Dermis microvascular lymphatic vessel endothelial cell (primary cell): ENCODE measurements around the gene MED8. TPM values are rescaled to one million over a fixed set of nuclear protein-coding genes. Genes with fewer than 3 reads are reported as not detected.

Experiments
- DNase-seq, 2 donors: peaks; one replicate each; pipeline versions ENCODE4 v3.0.0 to v3.0.0-alpha.2; 2010; ENCODE audit warnings: low read depth in 2 of 2
- total RNA-seq: library from RNA; depleted of rRNA; stranded (reverse); fragments of >200 nt; gene quantifications from 2 replicates; pipeline ENCODE4 v1.2.1, GENCODE V29; 2014

The MED8 gene
- 36.3 and 36.7 TPM in 2 replicates for total RNA-seq

- DNase-seq = peak; percentile 94 to 97
These were observed at the start of gene MED8, which contains the start of gene SZT2 for GRCh38 chr1:43389326-43390313. Gene MED8 (minus strand): TSS chr1:43389800. CDS start chr1:43389764, 36 bp downstream. Gene SZT2 (plus strand): TSS chr1:43389899. CDS start chr1:43389969, 70 bp downstream.

GRCh38 chr1:43438953-43439581, 49.5 kb upstream of the MED8 start:
- DNase-seq = no peak

DNA sequence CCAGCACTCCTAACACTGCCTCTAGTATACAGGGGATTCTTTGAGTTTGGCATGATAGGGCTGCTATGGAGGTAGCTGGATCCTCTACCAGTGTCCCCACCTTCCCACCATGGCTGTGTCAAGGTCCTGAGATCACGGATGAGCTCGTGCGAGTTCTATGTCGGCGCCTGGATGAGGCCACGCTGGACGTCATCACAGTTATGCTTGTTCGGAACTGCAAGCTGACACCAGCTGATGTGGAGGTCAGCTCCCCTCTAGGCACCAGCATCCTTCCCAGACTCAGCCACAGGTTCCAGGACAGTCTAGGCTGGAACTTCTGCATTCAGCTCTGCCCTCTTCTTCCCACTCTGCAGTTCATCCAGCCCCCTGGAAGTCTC, 49.0 kb upstream of the MED8 start:
- DNase-seq = no peak

- no peak for DNase-seq
These were observed 48.4 kb upstream of the MED8 start for GRCh38 chr1:43438006-43438405.

GRCh38 chr1:43437031-43437973, 47.7 kb upstream of the MED8 start:
- DNase-seq = no peak

DNA sequence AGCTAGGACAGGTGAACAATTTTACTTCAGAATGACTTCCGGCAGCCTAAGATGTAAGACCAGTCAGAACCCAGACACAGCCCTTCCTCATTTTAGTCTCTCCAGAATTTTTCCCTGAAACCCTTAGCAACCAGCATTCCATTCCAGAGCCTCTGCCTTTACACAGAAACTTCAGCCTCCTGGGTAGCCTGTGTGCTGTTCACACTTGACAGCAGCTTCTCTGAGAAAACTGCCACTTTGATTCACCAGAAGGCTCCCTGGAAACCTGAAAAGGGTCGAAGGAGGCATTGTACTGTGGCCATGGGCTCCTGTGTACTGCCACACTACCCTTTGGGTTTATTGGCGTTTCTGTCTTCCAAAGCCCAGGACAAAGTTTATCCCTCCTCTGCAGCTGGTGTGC, 46.8 kb upstream of the MED8 start:
- DNase-seq = no peak

- no peak for DNase-seq
These were observed 45.8 kb upstream of the MED8 start for GRCh38 chr1:43435146-43436145.

GRCh38 chr1:43434256-43434655, 44.7 kb upstream of the MED8 start:
- no peak for DNase-seq

DNA sequence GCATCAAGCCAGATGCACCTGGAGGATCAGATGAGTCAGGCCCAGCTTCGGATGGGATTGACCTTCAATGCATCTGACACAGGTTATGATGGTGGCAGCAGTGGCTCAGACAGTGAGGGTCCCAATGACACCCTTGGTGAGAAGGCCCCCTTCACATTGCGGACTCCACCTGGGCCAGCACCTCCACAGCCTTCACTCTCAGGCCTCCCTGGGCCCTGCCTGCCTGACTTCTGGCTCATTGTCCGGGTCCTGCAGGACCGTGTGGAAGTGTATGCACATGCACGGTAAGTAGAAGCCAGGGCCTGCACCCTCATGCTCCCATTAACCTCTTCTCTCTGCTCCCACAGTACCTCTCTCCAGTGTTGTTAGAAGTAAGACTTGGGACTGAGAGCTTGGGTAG, 43.3 kb upstream of the MED8 start:
- no peak for DNase-seq

GRCh38 chr1:43432171-43432860, 42.7 kb upstream of the MED8 start:
- DNase-seq = no peak

- no peak for DNase-seq
These were observed 42.1 kb upstream of the MED8 start for GRCh38 chr1:43431676-43432075.

DNA sequence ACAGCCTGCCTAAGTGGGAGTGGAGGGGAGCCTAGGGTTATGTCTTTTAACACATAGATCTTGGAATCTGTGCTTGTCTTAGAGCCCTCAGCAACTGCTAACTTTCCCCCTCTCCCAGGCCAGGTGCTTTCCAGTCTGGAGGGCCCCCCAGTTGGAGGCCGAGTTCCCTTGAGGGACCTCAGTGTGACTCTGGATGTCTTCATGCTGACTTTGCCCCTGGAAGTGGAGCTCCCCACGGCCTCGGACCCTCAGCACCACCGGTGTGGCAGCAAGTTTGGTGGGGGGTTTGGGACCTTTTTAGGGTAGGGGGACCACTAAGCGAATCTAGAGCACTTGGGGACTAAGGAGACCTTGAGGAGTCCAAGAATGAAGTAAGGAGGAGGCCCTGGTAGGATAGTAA, 41.2 kb upstream of the MED8 start:
- DNase-seq = no peak

GRCh38 chr1:43427941-43428340, 38.3 kb upstream of the MED8 start:
- DNase-seq = no peak

DNA sequence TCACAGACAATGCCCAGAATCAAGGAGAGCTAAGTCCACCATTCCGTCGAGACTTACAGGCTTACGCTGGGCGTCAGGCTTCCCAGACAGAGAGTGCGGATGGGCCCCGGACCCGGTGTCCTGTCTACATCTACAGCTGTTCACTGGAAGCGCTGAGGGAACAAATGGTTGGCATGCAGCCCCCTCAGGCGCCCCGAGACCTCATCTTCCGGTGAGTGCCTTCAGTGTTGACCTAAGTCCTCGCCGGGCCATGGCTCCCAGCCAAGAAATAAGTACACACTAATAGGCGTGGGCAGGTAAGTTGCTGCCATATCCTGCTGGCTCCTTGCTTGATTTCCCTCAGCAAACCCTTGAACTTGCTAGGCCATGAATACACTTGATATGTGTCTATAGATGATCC, 37.9 kb upstream of the MED8 start:
- DNase-seq = no peak

DNA sequence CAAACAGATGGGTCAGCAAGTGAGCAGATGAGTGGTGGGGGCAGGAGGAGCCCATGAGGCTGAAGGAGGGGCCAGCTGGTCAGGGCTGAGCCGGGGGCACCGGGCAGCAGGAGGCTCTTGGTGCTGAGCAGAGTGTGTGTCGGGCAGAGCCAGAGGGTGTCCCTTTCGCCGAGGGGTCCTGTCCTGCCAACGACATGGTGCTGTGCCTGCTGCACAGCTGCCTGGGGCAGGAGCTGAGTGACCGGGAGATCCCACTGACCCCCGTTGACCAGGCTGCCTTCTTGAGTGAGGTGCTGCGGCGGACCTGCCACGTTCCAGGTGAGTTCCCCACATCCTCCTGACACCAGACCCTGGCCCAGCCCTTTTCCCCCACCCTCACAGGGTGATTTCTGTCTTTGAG, 36.6 kb upstream of the MED8 start:
- DNase-seq = no peak

DNA sequence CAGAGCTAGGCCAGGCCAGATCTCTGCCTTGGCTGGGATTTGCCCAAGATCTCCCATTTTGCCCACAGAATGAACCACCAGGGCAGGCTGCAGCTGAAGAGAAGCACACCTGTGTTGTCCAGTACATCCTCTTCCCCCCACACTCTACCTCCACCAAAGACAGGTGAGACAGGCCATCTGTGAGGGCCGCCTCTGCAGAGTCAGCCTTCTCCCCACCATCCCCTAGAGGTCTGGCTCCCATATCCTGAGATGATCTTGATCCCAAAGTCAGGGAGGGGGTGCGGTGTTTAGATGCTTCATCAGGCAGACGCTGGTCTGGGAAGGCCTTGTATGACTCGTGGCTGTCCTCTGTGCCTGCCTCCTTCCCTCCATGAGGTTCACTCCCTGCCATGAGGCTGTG, 35.4 kb upstream of the MED8 start:
- no peak for DNase-seq

DNA sequence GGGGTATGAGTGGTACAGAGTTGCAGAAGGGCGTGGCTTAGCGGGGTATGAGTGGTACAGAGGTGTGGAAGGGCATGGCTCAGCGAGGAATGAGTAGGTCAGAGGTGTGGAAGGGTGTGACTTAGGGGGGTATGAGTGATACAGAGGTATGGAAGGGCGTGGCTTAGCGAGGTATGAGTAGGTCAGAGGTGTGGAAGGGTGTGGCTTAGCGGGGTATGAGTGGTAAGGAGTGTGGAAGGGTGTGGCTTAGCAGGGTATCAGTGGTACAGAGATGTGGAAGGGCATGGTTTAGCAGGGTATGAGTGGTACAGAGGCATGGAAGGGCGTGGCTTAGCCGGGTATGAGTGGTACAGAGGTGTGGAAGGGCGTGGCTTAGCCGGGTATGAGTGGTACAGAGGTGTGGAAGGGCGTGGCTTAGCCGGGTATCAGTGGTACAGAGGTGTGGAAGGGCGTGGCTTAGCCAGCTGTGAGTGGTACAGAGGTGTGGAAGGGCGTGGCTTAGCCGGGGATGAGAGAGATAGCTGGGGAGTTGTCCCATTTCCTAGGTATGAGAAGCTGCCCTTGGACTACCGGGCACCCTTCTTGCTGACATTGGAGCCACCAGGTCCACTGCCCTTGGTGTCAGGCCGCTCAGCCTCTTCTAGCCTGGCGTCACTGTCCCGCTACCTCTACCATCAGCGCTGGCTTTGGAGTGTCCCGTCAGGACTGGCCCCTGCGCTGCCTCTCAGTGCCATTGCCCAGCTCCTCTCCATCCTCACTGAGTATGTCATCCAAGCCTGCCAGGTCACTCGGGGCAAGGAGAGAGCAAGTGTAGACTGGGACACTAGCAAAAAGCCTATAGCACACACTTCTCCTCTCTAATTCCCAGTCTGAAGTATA, 34.3 kb upstream of the MED8 start:
- DNase-seq = no peak

DNA sequence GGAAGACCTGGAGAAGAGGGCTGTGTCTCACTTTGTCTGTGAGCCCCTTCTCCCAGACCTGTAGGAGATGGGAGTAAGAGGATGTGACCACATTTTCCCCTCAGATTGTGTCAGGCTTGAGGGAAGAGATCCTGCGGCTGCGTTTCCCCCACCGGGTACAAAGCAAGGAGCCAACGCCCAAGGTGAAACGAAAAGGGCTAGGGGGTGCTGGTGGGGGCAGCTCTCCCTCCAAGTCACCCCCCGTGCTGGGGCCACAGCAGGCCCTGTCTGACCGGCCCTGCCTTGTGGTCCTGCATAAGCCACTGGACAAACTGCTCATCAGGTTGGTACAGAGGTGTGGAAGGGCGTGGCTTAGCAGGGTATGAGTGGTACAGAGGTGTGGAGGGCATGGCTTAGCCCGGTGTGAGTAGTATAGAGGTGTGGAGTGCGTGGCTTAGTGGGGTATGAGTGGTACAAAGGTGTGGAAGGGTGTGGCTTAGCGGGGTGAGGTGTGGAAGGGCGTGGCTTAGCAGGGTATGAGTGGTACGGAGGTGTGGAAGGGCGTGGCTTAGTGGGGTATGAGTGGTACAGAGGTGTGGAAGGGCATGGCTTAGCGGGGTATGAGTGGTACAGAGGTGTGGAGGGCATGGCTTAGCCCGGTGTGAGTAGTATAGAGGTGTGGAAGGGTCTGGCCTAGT, 33.5 kb upstream of the MED8 start:
- DNase-seq = no peak
